B cell (primary cell): ENCODE measurements around the gene GABRR2. TPM values are rescaled to one million over a fixed set of nuclear protein-coding genes. Genes with fewer than 3 reads are reported as not detected.

Experiments
- ATAC-seq: fragments of 200-7000 bp; cut with Tn5 transposase; one replicate; pipeline ENCODE4 v1.10.0; 2021; ENCODE audit warnings: low read depth, mild to moderate bottlenecking, moderate number of reproducible peaks, moderate library complexity
- CTCF ChIA-PET: fragments of 350-600 bp; sonication (Branson Sonifier 250); formaldehyde crosslinking; loops from one replicate; lab custom pipeline; 2021; ENCODE audit warnings: antibody characterized with exemption, inconsistent platforms; lab: Charles Lee
- POLR2A ChIA-PET: fragments of 350-600 bp; sonication (Branson Sonifier 250); formaldehyde crosslinking; loops from one replicate; lab custom pipeline; 2021; ENCODE audit warnings: antibody characterized with exemption; lab: Charles Lee
- DNase-seq: peaks from one replicate; pipeline ENCODE4 v3.0.0; 2013
- H2AFZ ChIP-seq: 2 replicates; pipeline ENCODE4 v1.6.1; 2012; ENCODE audit warnings: mild to moderate bottlenecking, low read depth, low read length; ENCODE audit not compliant: insufficient read depth, poor library complexity, severe bottlenecking
- H3K27ac ChIP-seq, 2 donors: 1 replicate in 1 of 2; 2 replicates in 1 of 2; pipeline ENCODE4 v1.5.1; 2012 to 2013; ENCODE audit warnings: low read length in 2 of 2, mild to moderate bottlenecking in 2 of 2, moderate library complexity in 1 of 2
- H3K27me3 ChIP-seq, 4 experiments: fragments of 200-600 bp in 1 of 4; sonication (generic) in 1 of 4; replicated peaks in 1 of 4; 1 replicate in 2 of 4; 2 replicates in 2 of 4; pipeline versions ENCODE4 v1.6.1 to v1.7.0; 2013 to 2016; ENCODE audit warnings: low read length in 3 of 4, mild to moderate bottlenecking in 2 of 4, mixed read lengths in 1 of 4, moderate library complexity in 1 of 4; ENCODE audit not compliant: insufficient read depth in 4 of 4, control insufficient read depth in 3 of 4; ENCODE audit errors: control extremely low read depth in 1 of 4
- H3K36me3 ChIP-seq, 2 experiments: replicated peaks in 1 of 2; 1 replicate in 1 of 2; 2 replicates in 1 of 2; pipeline versions ENCODE4 v1.6.1 to v1.7.1; 2013; ENCODE audit warnings: low read length in 1 of 2; ENCODE audit not compliant: insufficient read depth in 2 of 2, control insufficient read depth in 1 of 2; ENCODE audit errors: control extremely low read depth in 1 of 2, extremely low read depth in 1 of 2
- H3K4me1 ChIP-seq, 2 donors: fragments of 200-600 bp in 1 of 2; sonication (generic) in 1 of 2; 1 replicate in 1 of 2; 2 replicates in 1 of 2; pipeline versions ENCODE4 v1.5.1 to v1.6.1; 2013 to 2017; ENCODE audit warnings: low read length in 2 of 2; ENCODE audit not compliant: control insufficient read depth in 2 of 2, insufficient read depth in 2 of 2
- H3K4me2 ChIP-seq: replicated peaks from 2 replicates; pipeline ENCODE3; 2012; ENCODE audit warnings: mild to moderate bottlenecking, low read depth, low read length; ENCODE audit not compliant: poor library complexity, severe bottlenecking
- H3K4me3 ChIP-seq, 5 experiments: fragments of 200-600 bp in 1 of 5; sonication (generic) in 1 of 5; 1 replicate in 3 of 5; 2 replicates in 2 of 5; pipeline versions ENCODE4 v1.5.1 to v1.7.0; 2011 to 2016; ENCODE audit warnings: low read length in 4 of 5, mild to moderate bottlenecking in 4 of 5, low read depth in 2 of 5, control low read depth in 1 of 5, moderate library complexity in 1 of 5; ENCODE audit not compliant: insufficient read depth in 1 of 5; ENCODE audit errors: control extremely low read depth in 1 of 5, extremely low read depth in 1 of 5
- H3K79me2 ChIP-seq: fragments of 200-600 bp; sonication (generic); one replicate; pipeline ENCODE4 v1.6.0; 2016; ENCODE audit warnings: low read length; ENCODE audit not compliant: control insufficient read depth, insufficient read depth
- H3K9ac ChIP-seq: fragments of 200-600 bp; sonication (generic); 2 replicates; pipeline ENCODE4 v1.6.1; 2017; ENCODE audit warnings: mild to moderate bottlenecking, low read length, moderate library complexity
- H3K9me3 ChIP-seq, 3 donors: one replicate each; pipeline versions ENCODE4 v1.6.1 to v1.7.1; 2013; ENCODE audit warnings: low read length in 2 of 3; ENCODE audit not compliant: control insufficient read depth in 2 of 3, insufficient read depth in 1 of 3; ENCODE audit errors: control extremely low read depth in 1 of 3
- H4K20me1 ChIP-seq: 2 replicates; pipeline ENCODE4 v1.6.0; 2012; ENCODE audit warnings: mild to moderate bottlenecking, low read length; ENCODE audit not compliant: insufficient read depth, control insufficient read depth, poor library complexity, severe bottlenecking
- H3K27ac Mint-ChIP-seq: one replicate; pipeline ENCODE4 v1.8.0; 2021; ENCODE audit warnings: mixed read lengths
- H3K27me3 Mint-ChIP-seq: one replicate; pipeline ENCODE4 v1.8.0; 2021; ENCODE audit warnings: mixed read lengths
- H3K4me1 Mint-ChIP-seq: one replicate; pipeline ENCODE4 v1.8.0; 2021; ENCODE audit warnings: mixed read lengths
- H3K4me3 Mint-ChIP-seq: one replicate; pipeline ENCODE4 v1.8.0; 2021; ENCODE audit warnings: mixed read lengths
- H3K9me3 Mint-ChIP-seq: one replicate; pipeline ENCODE4 v1.8.0; 2022; ENCODE audit warnings: mixed read lengths; ENCODE audit not compliant: insufficient read depth
- EZH2 ChIP-seq: IDR thresholded peaks from 2 replicates; pipeline ENCODE4 v1.6.1; 2012; ENCODE audit warnings: borderline replicate concordance, low read depth, mild to moderate bottlenecking, moderate library complexity, low read length; ENCODE audit not compliant: insufficient read depth, poor library complexity, severe bottlenecking
- WGBS: methylation state at CpG from one replicate; pipeline ENCODE4 v1.1.5; 2013; ENCODE audit warnings: missing lambda C conversion rate; ENCODE audit not compliant: insufficient coverage; 5-methylcytosine and 5-hydroxymethylcytosine counted together
- intact Hi-C: fragments of 100-400 bp; cut with micrococcal nuclease; formaldehyde crosslinking; loops from one replicate; pipeline ENCODE4 v1.10.0; 2022
- polyA plus RNA-seq: library from polyadenylated mRNA; depleted of rRNA; stranded (reverse); fragments of >200 nt; gene quantifications from 2 replicates; pipeline ENCODE4 v1.2.3, GENCODE V29; 2012
- total RNA-seq, 2 donors: library from RNA; stranded (reverse); fragments of 120-200 nt in 1 of 2; gene quantifications; 1 replicate in 1 of 2; 2 replicates in 1 of 2; pipeline versions ENCODE4 v1.2.3 to v1.2.4, GENCODE V29; 2013 to 2022
- TF ChIP-seq, protein P1 (sequence below): fragments of 200-600 bp; IDR thresholded peaks from one replicate; pipeline ENCODE4 v1.8.0; 2022; ENCODE audit warnings: antibody characterized with exemption, mild to moderate bottlenecking

Gene GABRR2
- total and polyA plus RNA-seq, 2 donors (not counting 1 experiment from before 2014, with no cell fraction given) = 0.59 to 4.7 TPM

GRCh38 chr6:89301586-89302194 is 13.4 kb downstream of the GABRR2 start:
- Histone ChIP-seq H3K9me3 (no peaks in the 10 kb centered on the region), H3K4me3 (no peak overlapping the region), H3K4me1 (peaks cover 7 to 12% of the 10 kb centered on the region in 2 donors), H3K27ac (no peak overlapping the region), H3K36me3 (no peaks in the 10 kb centered on the region), H4K20me1 (no peaks in the 10 kb centered on the region), H3K4me2 (no peak overlapping the region), H3K79me2 (no peaks in the 10 kb centered on the region), H3K27me3 (no peaks in the 10 kb centered on the region), H2AFZ (no peak overlapping the region), H3K9ac (no peak overlapping the region)
- DNase-seq (no peak), ATAC-seq (no peak)
- POLR2A ChIA-PET = no interaction called here
- intact Hi-C loops = no loop called here
- Mint-ChIP-seq H3K4me3 (no peak overlapping the region), H3K27me3 (no peaks in the 10 kb centered on the region), H3K27ac (no peak overlapping the region), H3K4me1 (peaks cover 17% of the 10 kb centered on the region), H3K9me3 (no peaks in the 10 kb centered on the region)
- no peak for TF ChIP-seq EZH2
- TF ChIP-seq, protein P1, sequence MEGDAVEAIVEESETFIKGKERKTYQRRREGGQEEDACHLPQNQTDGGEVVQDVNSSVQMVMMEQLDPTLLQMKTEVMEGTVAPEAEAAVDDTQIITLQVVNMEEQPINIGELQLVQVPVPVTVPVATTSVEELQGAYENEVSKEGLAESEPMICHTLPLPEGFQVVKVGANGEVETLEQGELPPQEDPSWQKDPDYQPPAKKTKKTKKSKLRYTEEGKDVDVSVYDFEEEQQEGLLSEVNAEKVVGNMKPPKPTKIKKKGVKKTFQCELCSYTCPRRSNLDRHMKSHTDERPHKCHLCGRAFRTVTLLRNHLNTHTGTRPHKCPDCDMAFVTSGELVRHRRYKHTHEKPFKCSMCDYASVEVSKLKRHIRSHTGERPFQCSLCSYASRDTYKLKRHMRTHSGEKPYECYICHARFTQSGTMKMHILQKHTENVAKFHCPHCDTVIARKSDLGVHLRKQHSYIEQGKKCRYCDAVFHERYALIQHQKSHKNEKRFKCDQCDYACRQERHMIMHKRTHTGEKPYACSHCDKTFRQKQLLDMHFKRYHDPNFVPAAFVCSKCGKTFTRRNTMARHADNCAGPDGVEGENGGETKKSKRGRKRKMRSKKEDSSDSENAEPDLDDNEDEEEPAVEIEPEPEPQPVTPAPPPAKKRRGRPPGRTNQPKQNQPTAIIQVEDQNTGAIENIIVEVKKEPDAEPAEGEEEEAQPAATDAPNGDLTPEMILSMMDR = no peak
- 96% methylated on average over 25 of the region's 25 CpGs for WGBS
- CTCF ChIA-PET = no interaction called here

GRCh38 chr6:89299466-89299850 is 15.6 kb downstream of the GABRR2 start:
- ChIA-PET CTCF (interaction anchor here (1.7 kb wide), 1 partner anchor 72 kb away, joined by 8 read pairs; no protein-coding TSS in a partner anchor), POLR2A (no interaction called here)
- H3K4me1 Mint-ChIP-seq = peaks cover 17% of the 10 kb centered on the region
- H3K4me2 ChIP-seq = no peak overlapping the region
- H3K4me3 ChIP-seq = no peak overlapping the region
- H3K27me3 ChIP-seq = no peaks in the 10 kb centered on the region
- intact Hi-C loops = no loop called here
- no peak overlapping the region for H3K27ac Mint-ChIP-seq
- ATAC-seq = no peak
- H3K27ac ChIP-seq = no peak overlapping the region
- H3K9me3 Mint-ChIP-seq = no peaks in the 10 kb centered on the region
- no peaks in the 10 kb centered on the region for H3K79me2 ChIP-seq
- no peaks in the 10 kb centered on the region for H3K36me3 ChIP-seq
- peaks cover 7 to 12% of the 10 kb centered on the region in 2 donors for H3K4me1 ChIP-seq
- TF ChIP-seq, protein P1 = no peak
- TF ChIP-seq EZH2 = no peak
- H2AFZ ChIP-seq = no peak overlapping the region
- no peak overlapping the region for H3K4me3 Mint-ChIP-seq
- no peaks in the 10 kb centered on the region for H3K9me3 ChIP-seq
- WGBS = 100% methylated on average over 2 of the region's 7 CpGs
- H3K9ac ChIP-seq = no peak overlapping the region
- no peak for DNase-seq
- H4K20me1 ChIP-seq = no peaks in the 10 kb centered on the region
- no peaks in the 10 kb centered on the region for H3K27me3 Mint-ChIP-seq
